ENCODE results near the gene ACP5.

Gene ACP5

GRCh38 chr19:11540645-11541044 is 36.8 kb downstream of the ACP5 start:
- no peak for TF ChIP-seq CTCF (IDR thresholded peaks at IDR 0.05; ENCODE audit: low read depth, low read length, missing control alignments)
- H3K4me3 ChIP-seq (ENCODE audit: low read depth, low read length), result no peak overlapping the region
- no peak for DNase-seq (ENCODE audit: low read depth)

- no peak for DNase-seq (ENCODE audit: low read depth)
- TF ChIP-seq CTCF (IDR thresholded peaks at IDR 0.05; ENCODE audit: low read depth, low read length, missing control alignments), result no peak
- H3K4me3 ChIP-seq (ENCODE audit: low read depth, low read length), result no peak overlapping the region
These were observed 37.7 kb downstream of the ACP5 start for GRCh38 chr19:11539495-11540365.

- no peak for DNase-seq (ENCODE audit: low read depth)
- H3K4me3 ChIP-seq (ENCODE audit: low read depth, low read length), result no peak within 1 kb of the TSS
- no peak for TF ChIP-seq CTCF (IDR thresholded peaks at IDR 0.05; ENCODE audit: low read depth, low read length, missing control alignments)
These were observed 39.0 kb downstream of the ACP5 start, which contains the start of gene CNN1 for GRCh38 chr19:11538232-11539036. TSS of gene CNN1 (plus strand) at chr19:11538851. CDS start at chr19:11538928, 77 bp downstream.

GRCh38 chr19:11535792-11536595 is 41.5 kb downstream of the ACP5 start:
- no peak for DNase-seq (ENCODE audit: low read depth)
- H3K4me3 ChIP-seq (ENCODE audit: low read depth, low read length), result peak overlapping the region; percentile 53
- TF ChIP-seq CTCF (IDR thresholded peaks at IDR 0.05; ENCODE audit: low read depth, low read length, missing control alignments), result peak; percentile 90

- no peak overlapping the region for H3K4me3 ChIP-seq (ENCODE audit: low read depth, low read length)
- DNase-seq (ENCODE audit: low read depth), result no peak
- TF ChIP-seq CTCF (IDR thresholded peaks at IDR 0.05; ENCODE audit: low read depth, low read length, missing control alignments), result no peak
These were observed 42.5 kb downstream of the ACP5 start for GRCh38 chr19:11534948-11535347.

GRCh38 chr19:11534538-11534937 is 42.9 kb downstream of the ACP5 start:
- TF ChIP-seq CTCF (IDR thresholded peaks at IDR 0.05; ENCODE audit: low read depth, low read length, missing control alignments), result no peak
- H3K4me3 ChIP-seq (ENCODE audit: low read depth, low read length), result no peak overlapping the region
- DNase-seq (ENCODE audit: low read depth), result no peak
